Measurements from ENCODE around the gene POGLUT2. TPM values are rescaled to one million over a fixed set of nuclear protein-coding genes. Genes with fewer than 3 reads are reported as not detected.

Gene POGLUT2
- total RNA-seq, 1 donor from 2014 or later, result 5.1 TPM

DNA sequence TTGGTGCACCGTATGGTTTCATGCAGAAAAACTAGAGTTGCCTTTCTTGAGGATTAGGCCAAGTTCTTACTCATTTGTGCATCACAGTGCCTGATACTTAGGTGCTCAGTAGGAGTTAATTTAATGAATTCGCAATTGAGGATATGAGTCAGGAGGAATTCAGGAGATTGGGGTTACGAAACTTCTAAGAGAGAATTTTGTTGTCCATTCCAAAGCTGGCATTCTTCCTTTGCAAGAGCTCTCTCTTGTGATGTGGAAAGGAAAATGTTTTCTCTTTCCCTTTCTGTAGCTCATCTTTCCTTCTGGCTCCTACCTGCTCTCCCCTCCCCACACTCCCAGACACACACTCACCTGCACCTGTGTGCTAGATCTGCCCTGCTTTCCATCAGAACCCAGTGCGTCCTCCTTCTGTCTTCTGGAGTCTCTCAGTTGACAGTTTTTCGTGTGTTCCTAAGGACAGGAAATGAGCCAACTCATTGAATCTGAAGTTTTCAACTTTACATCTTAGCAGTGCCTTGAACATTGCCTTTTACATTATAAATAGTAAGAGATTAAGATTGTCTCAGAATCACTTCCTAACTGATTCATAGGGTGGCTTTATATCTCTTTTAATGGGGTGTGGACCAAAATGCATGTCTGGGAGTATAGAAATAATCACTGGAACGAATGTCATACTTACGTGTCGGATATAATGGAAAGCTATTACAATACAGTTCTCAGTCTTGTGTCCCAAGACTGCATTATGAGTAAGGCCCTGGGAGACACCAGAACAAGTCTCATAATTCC, 27.3 kb upstream of the POGLUT2 start:
- Histone ChIP-seq H3K4me3 (no peak overlapping the region), H3K9me3 (no peaks in the 10 kb centered on the region), H3K36me3 (peaks cover 48% of the 10 kb centered on the region), H3K27ac (no peak overlapping the region), H3K27me3 (no peaks in the 10 kb centered on the region), H3K4me1 (no peaks in the 10 kb centered on the region)
- intact Hi-C loops (cut with DNase I), result no loop called here
- TF ChIP-seq, protein P1, sequence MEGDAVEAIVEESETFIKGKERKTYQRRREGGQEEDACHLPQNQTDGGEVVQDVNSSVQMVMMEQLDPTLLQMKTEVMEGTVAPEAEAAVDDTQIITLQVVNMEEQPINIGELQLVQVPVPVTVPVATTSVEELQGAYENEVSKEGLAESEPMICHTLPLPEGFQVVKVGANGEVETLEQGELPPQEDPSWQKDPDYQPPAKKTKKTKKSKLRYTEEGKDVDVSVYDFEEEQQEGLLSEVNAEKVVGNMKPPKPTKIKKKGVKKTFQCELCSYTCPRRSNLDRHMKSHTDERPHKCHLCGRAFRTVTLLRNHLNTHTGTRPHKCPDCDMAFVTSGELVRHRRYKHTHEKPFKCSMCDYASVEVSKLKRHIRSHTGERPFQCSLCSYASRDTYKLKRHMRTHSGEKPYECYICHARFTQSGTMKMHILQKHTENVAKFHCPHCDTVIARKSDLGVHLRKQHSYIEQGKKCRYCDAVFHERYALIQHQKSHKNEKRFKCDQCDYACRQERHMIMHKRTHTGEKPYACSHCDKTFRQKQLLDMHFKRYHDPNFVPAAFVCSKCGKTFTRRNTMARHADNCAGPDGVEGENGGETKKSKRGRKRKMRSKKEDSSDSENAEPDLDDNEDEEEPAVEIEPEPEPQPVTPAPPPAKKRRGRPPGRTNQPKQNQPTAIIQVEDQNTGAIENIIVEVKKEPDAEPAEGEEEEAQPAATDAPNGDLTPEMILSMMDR (IDR thresholded peaks at IDR 0.05), result no peak
- no peak for ATAC-seq
- DNase-seq, result no peak

DNA sequence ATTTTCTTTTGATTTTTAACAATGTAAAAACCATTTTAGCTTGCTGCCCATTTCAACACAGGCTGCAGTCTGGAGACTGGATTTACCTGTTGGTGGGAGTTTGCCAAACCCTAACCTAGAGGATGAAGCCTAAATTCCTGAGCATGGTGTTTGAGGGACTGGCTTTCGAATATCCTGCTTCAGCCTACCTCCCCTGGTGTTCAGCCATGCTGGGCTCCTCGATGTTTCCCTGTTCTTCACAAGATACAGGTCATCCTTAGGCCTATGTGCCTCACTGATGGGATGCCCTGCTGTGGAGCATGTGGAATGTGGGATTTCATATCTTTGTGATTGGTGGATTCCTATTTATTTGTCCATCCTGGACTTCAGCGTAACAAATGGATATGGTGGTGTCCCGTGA, 26.6 kb upstream of the POGLUT2 start:
- ATAC-seq, result no peak
- no peaks in the 10 kb centered on the region for H3K4me1 ChIP-seq
- no peak overlapping the region for H3K27ac ChIP-seq
- peaks cover 55% of the 10 kb centered on the region for H3K36me3 ChIP-seq
- DNase-seq, result no peak
- H3K4me3 ChIP-seq, result no peak overlapping the region
- H3K27me3 ChIP-seq, result no peaks in the 10 kb centered on the region
- H3K9me3 ChIP-seq, result no peaks in the 10 kb centered on the region
- TF ChIP-seq, protein P1 (IDR thresholded peaks at IDR 0.05), result no peak
- intact Hi-C loops (cut with DNase I), result no loop called here

DNA sequence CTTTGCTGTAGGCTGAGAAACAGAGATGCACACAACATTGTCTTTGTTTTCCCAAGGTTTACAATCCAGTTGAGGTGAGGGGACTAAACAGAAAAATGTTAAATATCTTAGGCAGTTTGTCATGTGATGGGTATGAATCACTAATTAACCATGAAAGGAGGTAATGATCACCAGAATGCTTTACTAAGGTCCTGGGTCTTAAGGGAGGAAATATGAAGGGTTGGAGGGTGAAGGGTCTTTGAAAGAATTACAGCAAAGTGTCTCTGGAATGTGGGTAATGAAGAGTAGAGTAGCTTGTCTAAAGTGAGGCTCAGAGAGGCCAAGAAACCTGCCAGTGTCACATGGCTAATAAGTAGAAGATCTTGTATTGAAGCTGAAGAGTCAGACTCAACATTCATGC, 19.1 kb upstream of the POGLUT2 start:
- TF ChIP-seq, protein P1 (IDR thresholded peaks at IDR 0.05), result no peak
- no peak overlapping the region for H3K27ac ChIP-seq
- ATAC-seq, result no peak
- DNase-seq, result no peak
- H3K4me3 ChIP-seq, result no peak overlapping the region
- no peaks in the 10 kb centered on the region for H3K27me3 ChIP-seq
- peaks cover 44% of the 10 kb centered on the region for H3K36me3 ChIP-seq
- intact Hi-C loops (cut with DNase I), result no loop called here
- no peaks in the 10 kb centered on the region for H3K9me3 ChIP-seq
- H3K4me1 ChIP-seq, result no peaks in the 10 kb centered on the region

DNA sequence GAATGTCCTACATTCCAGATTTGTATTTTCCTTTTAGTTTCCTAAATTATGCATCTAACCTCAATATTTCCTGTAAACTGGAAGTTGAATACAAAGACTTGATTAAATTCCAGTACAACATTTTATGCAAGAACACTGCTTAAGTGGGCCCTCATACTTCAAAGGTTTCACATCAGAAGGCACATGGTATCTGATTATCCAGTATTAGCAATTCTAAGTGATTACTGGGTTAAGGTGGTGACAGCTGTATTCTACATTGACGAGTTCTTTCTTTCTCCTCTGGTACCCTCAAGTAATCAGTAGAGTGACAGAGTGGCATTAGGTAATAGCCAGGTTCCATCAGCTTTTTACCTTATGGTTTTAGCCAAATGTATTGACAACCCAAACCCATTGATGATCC, 18.5 kb upstream of the POGLUT2 start:
- Histone ChIP-seq H3K4me1 (no peaks in the 10 kb centered on the region), H3K27ac (no peak overlapping the region), H3K27me3 (no peaks in the 10 kb centered on the region), H3K4me3 (no peak overlapping the region), H3K36me3 (peaks cover 37% of the 10 kb centered on the region), H3K9me3 (no peaks in the 10 kb centered on the region)
- no peak for DNase-seq
- no peak for ATAC-seq
- intact Hi-C loops (cut with DNase I), result no loop called here
- TF ChIP-seq, protein P1 (IDR thresholded peaks at IDR 0.05), result no peak

DNA sequence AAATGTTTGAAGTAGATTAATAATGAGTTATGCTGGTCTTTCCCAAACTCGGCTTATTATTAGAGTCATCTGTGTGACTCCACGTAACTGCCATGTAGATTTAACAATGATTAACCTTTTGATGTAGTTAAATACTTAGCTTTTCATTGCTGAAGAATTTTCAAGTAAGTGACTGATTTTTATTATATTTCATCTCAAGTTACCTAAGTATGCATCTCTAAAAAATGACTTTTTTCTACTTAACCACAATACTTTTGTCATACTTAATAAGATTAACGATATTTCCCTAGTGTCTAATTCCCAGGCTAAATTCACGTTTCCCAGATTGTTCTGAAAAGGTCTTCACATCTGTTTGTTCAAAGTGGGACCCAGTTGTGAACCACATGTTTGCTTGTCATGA, 17.9 kb upstream of the POGLUT2 start:
- Histone ChIP-seq H3K9me3 (no peaks in the 10 kb centered on the region), H3K36me3 (peaks cover 32% of the 10 kb centered on the region), H3K4me3 (no peak overlapping the region), H3K27me3 (no peaks in the 10 kb centered on the region), H3K4me1 (no peaks in the 10 kb centered on the region), H3K27ac (no peak overlapping the region)
- ATAC-seq, result no peak
- no peak for DNase-seq
- TF ChIP-seq, protein P1 (IDR thresholded peaks at IDR 0.05), result no peak
- intact Hi-C loops (cut with DNase I), result no loop called here
